Measurements from ENCODE around the gene ZNF219.
A peak's percentile ranks its signal among the peaks of the same experiment; 100 is the strongest.

Gene ZNF219

DNA sequence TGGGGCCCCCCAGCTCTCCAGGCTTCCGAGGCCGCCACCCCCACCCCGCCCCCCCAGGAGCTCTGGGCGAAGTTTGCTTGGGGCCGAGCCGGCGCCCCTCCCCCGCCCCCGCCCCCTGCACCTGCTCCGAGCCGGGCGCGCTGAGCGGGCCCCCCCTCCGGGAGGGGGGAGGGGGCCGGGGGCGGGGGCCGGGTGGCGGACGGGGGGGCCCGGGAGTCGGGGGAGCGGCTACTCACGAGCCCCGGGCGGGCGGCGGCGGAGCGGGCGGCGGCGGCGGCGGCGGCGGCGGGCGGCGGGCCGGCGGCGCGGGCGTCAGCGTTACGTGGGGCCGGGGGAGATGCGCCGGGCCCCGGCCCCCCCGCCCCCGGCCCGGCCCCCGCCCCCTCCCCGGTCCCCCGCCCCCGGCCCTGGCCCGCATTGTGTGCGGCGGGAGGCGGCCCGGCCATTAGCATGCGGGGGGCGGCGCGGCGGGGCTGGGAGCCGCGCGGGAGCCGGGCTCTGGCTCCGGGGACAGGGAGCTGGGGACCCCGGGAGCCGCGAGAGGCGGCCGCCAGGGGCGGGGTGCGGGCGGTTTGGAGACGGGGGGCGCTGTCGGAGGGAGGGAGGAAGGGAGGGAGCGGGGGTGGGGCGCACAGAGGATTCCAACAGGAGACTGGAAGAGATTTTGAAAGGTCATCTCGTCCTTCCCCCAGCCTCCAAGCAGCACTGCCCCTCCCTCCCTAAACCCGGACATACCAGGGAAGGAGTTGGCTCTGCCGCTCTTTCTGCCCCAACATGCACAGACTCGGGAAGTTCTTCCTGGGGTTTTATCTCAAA lies at the start of gene ZNF219:
Gene ZNF219 (minus strand): TSS at position 580 of the 816 bp plus-strand sequence. CDS start 5,064 bp downstream, outside the sequence.
- DNase-seq: peak; percentile 71

DNA sequence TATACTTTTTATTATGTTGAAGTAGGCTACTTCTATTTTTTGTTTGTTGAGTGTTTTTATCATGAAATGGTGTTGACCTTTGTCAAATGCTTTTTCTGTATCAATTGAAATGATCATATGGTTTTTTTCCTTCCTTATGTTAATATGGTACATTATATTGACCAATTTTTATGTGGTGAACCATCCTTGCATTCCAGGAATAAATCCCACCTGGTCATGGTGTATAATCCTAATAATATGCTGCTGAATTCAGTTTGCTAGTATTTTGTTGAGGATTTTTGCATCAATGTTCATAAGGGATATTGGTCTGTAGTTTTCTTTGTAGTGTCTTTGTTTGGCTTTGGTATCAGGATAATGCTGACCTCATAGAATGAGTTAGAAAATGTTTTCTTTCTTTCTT lies 47.0 kb upstream of the ZNF219 start:
- DNase-seq: no peak

DNA sequence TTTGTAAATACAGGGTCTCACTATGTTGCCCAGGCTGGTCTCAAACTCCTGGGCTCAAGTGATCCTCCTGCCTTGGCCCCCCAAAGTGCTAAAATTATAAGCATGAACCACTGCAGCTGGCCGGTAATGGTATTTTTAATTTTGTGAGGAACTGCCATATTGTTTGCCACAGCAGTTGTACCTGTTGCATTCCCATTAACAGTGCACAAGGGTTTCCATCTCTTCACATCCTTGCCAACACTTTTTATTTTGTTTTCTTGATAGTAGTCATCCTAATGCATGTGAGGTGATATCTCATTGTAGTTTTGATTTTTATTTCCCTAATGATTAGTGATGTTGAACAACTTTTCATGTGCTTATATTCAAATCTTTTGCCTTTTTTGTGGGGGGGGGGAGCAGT lies 43.9 kb upstream of the ZNF219 start:
- DNase-seq: no peak

DNA sequence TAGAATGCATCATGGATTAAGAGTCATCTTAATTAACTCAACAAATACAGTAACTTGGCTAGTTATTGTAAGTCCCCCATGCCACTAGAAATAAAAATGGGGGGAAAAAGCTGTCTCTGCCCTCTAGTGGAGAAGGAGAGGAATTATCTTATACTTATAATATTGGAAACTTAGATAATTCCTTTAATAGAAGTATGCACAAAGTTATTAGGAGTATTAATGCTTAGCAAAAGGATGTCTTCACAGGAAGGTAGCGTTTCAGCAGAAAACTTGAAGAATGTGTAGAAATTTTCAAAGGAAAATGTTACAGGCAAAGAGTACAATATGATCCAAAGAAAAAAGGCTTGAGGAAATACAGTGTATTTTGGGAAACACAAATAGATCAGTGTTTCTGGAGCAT lies 37.6 kb upstream of the ZNF219 start:
- DNase-seq: no peak

DNA sequence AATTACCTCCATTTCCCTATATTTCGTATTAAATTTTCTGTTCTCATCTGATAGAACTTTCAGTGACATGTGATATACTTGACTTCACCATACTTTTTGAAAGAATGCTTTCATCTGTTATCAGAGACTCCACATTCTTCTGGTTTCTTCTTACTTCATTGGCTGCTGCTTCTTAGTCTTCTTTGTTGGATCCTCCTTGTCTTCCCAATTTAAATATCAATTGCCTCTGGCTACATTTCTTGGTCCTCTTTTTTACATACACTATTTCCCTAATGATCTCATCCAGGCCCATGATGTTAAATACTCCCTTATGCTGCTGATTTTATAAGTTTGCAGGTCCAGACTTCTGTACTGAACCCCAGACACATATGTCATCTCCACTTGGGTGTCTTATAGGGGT lies 35.4 kb upstream of the ZNF219 start:
- DNase-seq: no peak

DNA sequence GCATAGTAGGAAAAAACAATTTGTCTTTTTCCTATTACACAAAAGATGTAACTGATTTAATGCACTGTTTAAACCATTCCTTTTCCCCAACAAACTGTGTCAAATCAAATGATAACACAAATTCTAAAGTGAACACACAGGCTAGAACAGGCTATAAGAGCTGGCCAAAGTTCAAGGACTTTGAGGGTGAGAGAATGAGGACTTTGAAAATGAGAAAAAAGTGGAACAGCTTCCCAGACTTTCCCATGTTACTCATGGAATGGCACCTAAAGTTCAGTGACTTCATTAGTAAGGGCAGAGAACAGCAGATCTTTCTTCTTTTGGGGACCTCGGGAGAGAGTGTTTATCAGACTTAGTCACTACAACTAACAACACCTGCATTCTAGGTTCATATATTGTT lies 25.0 kb upstream of the ZNF219 start:
- DNase-seq: no peak

DNA sequence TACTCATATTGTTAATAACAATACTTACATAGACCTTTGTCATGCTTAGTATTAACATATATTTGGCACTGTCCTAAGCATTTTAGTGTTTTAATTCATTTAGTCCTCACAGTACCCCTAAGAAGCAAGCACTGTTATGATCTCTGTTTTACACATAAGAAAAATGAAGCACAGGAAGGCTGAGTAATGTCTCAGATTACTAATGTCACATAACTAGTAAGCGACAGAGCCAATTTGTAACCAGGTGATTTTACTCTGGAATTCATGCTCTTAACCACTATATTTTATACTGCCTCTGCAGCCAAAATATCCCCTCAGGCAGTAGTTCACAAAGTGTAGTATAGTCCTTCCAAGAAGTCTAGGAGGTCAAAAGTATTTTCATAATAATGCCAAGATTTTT lies 22.7 kb upstream of the ZNF219 start:
- no peak for DNase-seq

DNA sequence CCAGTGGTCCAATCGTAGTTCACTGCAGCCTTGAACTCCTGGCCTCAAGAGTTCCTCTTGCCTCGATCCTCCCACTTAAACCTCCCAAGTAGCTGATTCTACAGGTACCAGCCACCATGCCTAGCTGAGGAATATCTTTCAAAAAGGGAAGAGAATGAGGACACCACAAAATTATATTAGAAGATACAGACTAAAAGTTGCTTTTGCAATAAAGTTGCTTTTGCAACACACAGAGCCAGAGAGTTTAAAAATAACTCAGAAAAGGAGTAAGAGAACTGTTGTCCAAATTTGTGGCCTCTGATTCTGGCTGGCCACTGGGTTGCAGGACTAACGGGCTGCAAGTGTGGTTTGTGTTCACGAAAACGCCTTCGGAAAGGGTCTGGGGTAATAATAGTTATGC lies 22.2 kb upstream of the ZNF219 start:
- DNase-seq: no peak

DNA sequence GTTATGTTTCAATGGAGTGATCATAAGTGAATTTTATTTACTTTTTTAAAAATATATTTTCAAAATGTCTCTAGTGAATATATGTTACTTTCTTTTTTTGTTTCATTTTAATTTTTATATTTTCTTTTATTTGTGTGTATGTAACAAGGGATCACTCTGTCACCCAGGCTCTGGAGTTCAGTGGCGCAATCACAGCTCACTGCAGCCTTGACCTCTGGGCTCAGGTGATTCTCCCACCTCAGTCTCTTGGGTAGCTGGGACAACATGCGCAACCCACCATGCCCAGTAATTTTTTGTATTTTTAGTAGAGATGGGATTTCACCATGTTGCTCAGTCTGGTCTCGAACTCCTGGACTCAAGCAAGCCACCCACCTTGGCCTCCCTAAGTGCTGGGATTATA lies 20.5 kb upstream of the ZNF219 start:
- DNase-seq: no peak

DNA sequence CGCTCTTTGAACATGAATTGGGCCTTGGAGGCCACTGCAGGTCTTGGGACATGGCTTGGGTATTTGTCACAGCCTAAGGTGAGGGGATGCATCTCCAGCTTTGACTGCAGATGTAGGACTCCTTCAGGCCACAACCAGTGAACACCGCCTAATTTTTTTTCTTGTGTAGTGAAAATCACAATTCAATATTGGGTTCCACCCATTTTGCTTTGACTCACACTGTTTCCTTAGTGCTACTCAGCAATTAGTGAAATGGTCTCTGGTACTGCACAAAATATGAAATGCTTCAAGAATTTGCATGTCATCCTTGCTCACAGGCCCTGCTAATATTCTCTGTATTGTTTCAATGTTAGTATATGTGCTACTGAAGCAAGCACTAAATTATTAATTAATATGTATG lies 14.9 kb upstream of the ZNF219 start:
- DNase-seq: no peak

DNA sequence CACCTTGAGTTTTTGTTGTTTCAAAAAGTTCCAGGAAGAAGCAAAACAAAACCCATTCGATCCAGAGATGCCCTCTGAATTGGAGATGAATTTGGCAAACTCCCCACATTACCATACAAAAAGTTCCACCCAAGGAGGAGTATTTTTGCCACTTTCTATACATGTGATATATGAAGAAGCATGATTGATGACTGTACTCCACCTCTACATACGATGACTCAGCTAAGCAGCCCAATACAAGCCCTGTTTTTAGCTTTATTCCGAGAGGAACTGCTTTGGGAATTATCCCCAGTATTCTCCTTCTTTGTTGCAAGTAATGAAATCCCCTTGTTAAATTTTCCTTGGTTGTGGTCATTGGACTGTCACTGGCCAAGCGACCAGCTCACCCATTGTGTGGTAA lies 13.8 kb upstream of the ZNF219 start:
- DNase-seq: no peak

DNA sequence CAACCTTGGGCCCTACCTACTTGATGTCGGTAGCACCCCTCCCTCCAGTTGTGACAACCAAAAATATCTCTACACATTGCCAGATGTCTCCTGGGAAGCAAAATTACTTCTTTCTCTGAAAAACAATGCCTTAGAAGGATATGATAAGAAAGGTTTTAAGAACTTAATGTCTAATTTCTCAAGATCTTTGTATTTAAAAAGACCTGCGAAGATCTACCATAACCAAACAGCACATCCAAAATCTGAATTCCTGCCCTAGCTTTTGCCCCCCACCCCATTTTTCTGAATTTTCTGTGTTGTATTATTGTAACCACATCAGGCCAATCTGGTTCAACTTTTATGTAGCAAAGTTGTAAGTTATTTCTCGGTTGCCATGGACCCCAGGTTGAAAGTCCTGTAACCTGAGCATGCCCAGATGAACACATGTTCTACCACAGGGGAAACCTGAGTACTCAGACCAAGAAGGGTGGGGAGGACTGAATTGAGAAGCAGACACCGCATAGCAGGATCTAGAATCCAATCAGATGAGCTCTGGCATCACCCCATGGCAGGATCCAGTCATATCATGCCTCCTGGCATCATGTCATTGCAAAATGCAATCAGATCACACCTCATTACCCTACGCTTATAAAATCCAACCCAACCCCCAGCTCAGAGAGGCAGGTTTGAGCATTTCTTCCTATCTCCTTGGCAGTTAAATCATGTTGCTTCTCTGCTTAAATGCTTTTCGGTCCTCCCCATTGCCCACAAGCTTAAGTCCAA lies 11.1 kb upstream of the ZNF219 start:
- DNase-seq: no peak

DNA sequence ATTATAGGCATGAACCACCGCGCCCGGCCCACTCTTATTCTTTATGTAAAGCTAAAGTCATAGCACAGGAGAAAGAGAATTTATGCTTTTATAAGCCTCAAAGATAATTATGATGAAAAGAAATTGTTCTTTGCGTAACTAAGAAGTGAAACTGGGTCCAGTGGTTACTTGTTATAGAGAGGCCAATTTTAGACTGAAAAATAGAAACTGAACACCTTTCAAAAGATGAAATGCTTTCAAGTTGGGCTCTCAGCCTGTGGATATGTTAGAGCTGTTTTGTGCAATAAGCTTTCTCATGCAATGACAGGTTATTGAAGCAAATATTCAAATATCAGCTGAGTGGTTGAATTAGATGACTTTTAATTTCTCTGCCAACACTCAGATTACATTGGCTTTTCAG lies 10.3 kb upstream of the ZNF219 start:
- no peak for DNase-seq

DNA sequence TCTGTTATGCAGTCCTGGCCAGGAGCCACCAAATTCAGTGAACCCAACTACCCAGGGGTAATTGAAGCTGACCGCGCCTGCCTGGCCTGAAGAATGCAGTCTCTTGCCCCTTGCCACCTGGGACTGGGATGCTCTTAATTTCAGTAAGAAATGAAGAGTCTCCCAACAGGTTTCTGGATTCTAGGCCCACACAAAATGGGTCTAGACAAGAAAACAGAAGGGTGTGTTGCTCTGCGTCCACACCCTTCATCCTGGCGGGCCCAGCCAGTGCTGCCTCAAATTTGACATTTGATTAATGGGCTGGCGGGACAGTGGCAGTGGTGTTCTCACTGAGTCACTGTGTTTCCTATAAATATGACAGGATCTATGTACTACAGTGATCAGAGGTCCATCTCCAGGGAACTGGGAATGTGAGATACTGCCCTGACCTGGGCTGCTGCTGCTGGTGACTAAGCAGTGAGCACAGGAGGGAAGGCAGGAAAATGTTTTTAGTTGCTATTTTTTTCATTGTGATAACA lies 8.9 kb upstream of the ZNF219 start:
- no peak for DNase-seq

DNA sequence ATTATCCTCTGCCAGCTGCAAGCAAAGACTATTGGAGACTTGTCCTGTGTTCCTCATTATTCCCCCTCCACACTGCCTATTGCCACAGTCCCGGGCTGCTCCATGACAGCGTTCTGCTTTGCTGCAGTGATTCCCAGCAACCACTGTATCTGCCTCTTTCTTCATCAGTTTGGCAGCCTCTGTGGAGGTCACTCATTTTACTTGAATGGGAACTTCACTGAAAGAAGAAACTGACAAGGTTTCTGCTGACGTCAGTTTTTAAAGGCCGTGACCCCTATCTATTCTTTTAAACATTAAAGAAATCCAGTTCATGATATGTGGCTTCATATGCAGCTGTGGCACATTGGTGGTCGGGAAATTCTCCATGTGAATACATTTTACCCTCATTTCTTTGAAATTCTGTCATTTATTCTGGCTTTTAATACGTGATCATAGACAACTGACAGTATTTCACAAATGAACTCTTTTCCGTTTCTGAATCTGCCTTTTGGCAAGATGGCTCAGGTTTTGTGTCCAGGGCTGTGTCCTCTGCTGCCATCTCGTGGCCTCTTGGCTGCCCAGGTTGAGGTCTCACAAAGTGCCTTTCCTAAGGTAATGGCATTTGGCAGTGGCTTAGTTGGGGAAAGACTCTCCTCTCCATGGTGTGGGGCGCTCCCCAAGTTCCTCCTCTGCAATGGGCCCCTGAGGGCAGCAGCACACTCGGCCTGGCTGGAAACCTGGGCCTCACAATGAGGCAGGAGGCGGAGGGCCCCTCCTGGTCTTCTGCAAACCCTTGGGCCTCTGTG lies 8.2 kb upstream of the ZNF219 start:
- DNase-seq: peak; percentile 87

DNA sequence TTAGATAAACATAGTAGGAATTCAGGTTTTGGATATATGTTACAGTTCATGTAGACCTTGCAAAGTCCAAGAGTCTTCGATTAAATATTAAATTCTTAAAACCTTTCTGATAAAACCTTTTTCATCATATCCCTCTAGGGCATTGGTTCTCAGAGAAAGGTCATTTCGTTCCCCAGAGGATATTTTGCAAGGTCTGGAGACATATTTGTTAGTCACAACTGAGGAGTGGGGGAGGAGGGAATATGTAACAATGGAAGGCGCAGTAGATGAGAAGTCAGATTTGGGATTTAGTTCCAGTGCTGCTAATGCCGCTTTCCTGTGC lies 7.7 kb upstream of the ZNF219 start:
- no peak for DNase-seq

DNA sequence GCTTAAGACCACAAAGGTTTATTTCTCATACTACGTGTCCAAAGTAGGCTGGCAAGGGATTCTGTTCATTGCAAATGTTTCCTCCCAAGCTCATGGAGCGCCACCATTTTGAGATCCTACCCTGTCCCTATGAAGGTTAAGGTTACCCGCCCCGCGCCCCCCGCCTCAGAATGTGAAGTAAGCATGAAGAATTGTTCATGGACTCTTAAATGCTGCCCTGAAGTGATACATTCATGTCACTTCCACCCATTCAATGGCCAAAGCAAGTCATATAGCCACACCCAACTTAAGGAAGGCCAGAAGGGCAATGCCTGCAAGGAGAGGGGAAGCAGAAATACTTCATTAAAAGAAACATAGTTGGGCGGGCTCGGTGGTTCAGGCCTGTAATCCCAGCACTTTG lies 6.6 kb upstream of the ZNF219 start:
- DNase-seq: no peak

DNA sequence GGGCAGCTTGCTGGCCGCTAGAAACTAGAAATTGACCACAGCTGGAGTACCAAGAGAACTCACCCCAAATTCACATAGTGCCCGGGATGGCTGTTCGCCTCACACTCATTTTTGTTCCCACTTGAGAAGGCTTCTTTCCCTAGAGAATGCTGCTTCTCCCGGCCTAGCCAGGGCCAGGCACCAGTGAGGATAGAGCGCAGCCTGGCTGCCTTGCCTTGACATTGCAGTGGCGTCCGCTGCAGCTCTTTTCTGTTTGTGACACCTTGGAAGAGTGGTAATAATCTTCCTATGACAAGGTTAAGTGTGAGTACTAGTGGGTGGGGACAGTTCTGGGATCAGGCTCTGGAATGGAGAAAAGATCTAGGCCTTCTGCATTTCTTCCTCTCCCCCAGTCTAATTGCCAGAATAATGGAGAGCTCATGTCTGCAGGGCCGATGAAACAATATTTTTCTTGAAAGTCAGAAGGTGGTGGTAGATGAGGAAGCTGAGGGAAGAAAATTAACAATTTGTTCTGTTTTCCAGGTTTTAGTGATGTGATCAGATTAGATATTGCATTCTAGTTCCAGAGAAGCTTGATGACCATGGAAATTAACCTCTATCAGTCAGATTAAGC lies 6.1 kb upstream of the ZNF219 start:
- peak; percentile 82 for DNase-seq

DNA sequence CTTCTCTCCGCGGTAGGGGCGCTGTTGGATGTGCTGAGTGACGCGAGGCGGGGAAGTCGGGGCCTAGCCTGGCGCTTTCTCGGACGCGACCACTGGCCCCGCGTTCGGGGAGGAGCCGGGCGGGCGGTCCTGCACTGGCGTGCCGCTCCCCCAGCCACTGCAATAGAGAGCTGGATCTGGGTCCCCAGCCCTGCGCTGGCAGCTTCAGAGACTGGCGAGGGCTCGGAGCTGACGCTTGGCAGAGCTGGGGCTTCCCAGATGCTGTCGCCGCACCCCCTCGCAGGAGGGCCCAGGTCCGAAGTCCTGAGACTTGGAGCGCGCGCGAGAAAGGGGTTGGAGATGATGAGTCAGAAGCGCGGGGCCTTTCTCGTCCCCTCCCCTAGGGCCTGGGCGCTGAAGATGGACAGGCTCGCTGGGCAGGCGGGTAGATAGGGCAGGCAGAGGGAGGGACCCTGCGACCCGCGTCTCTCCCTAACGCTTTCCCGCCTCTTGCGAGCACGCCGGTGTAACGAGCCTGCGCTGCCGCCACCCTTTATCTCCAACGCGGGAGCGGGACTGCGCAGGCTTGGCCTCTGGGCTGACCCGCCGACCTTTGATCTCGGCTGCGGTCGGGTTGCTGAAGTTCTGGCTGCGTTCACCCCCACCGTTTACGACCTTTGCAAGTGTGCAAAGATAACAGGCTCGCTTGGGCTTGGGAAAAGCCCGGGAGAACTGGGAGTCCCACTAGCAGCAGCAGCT lies 5.4 kb upstream of the ZNF219 start:
- peak; percentile 97 for DNase-seq

DNA sequence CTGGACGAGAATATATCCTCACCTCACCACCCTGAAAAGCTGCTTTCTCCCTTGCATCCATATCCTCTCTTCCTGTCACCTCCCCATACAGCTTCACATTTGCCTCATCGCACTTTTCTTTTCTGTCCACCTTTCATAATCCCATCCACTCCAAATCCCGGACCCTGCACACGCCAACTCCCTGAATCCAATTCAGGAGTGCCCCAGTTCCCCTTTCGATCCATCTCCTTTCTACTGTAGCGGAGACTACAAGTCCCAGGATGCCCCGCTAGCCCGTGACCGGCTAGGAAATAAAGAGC lies 4.9 kb upstream of the ZNF219 start:
- no peak for DNase-seq

DNA sequence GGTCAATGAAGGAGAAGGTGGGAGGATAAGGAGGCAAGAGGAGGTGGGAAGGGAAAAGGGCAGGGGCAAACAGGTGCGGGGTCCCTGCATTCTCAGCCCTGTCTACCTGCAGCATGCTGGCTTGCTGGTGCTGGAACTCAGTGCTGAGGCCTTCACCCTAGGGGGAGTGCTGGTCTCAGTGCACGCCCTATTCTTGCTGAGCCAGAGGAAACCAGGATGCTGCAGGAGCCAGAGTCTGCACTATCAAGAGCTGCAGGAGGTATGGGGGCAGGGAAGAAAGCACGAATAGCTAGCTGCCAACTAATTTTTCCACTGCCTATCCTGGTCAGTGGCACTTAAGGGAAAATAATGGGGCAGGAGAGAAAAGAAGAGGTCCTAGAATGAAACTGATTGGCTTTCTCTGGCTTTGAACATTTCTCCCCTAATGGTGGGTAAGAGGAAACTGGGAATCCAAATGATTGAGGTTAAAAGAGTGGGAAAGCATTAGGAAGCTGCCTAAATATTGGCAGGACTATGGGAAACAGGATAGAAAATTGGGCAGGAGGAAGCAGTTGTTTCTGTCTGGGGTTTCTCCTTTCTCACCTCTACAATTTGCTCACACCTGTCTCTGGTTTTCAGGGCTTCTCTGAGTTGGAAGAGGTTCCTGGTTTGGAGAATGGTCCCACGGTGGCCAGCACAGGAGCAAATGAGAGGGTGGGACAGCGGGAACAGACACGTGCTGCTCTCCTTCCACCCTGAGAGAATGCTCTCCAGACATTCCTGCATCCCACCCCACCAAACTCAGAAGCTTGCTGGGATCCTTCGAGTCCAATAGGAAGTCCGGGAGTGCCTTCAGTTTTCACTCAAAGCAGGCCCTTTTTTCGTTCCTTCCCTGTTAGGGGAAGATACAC lies 4.3 kb upstream of the ZNF219 start:
- no peak for DNase-seq

All from right hindlimb (tissue), 1 donor.